GM19328 (cell line): ENCODE measurements around the gene PTTG2.

Experiments
- ATAC-seq: cut with Tn5 transposase; IDR thresholded peaks from one replicate; pipeline ENCODE4 v1.9.1; 2021; ENCODE audit warnings: mild to moderate bottlenecking, moderate library complexity; ENCODE audit not compliant: unreplicated experiment

PTTG2 gene

DNA sequence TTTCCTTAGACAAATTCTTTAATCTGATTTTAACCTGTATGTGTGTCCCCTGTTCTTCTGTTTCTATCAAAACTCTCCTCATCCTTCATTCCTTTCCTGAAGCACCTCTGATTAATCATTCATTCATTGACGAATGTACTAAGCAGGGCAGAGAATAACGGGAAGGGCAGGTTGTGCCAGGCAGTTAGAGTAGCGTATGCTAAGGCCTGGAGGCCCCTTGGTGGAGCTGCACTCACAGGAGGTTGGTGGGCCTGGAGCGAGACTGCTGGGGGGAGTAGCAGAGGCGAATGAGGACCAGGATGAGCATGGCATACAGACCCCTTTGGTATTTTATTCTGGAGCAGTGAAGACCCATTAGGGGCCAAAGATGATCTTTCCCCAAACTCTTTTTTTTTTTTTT, 22.5 kb downstream of the PTTG2 start:
- ATAC-seq = no peak

DNA sequence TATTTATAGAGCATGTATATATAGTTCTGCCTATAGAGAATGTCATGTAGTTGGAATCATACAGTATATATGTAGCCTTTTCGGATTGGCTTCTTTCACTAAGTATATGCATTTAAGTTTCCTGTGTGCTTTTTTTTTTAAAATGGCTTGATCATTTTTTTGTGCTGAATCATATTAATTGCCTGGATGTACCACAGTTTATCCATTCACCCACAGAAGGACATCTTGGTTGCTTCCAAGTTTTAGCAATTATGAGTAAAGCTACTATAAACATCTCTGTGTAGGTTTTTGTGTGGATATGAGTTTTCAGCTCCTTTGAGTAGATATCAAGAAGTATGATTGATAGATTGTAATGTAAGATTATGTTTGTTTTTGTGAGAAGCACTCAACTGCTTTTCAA, 23.8 kb downstream of the PTTG2 start:
- ATAC-seq = no peak

DNA sequence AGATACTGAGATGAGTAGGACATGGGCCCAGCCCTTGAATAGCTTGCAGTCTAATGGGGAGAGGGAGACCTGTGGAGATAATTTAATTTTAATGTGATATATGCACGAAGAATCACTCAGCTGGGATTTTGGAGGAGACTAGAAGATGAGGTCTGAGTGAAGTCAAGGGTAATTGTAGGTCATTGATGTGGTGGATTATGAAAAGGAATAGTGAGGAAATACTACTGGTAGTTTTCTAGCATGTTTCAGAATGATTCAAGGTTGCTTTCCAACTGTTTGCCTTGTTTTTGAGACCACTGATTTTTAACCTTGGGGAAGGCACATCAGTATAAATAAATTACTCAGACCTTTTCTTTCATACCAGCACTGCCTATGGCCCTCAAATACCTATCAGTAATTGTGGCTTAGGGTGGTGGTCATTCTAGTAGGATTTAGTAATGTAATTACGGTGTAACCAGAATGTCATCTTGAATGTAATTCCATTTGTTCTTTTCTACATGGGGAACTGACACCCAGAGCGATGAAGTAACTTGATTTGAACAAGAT, 25.6 kb downstream of the PTTG2 start:
- no peak for ATAC-seq

DNA sequence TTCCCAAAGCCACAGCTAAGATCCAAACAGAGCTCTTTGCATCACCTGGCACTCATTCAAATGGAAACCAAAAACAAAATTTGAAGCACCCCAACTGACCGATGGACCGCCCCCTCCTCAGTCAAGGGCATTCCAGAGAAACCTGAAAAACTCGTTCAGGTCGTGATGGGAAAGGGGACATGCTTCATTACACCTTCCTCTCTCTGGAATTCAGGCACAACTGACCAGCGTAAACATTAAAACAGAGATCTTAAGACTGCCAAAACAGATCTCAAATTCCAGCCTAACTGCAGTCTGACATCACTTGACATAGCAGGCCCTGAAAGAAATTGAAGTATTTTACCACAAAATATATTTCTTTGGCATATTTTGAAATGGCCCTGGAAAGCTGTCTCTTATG, 28.5 kb downstream of the PTTG2 start:
- ATAC-seq = no peak

DNA sequence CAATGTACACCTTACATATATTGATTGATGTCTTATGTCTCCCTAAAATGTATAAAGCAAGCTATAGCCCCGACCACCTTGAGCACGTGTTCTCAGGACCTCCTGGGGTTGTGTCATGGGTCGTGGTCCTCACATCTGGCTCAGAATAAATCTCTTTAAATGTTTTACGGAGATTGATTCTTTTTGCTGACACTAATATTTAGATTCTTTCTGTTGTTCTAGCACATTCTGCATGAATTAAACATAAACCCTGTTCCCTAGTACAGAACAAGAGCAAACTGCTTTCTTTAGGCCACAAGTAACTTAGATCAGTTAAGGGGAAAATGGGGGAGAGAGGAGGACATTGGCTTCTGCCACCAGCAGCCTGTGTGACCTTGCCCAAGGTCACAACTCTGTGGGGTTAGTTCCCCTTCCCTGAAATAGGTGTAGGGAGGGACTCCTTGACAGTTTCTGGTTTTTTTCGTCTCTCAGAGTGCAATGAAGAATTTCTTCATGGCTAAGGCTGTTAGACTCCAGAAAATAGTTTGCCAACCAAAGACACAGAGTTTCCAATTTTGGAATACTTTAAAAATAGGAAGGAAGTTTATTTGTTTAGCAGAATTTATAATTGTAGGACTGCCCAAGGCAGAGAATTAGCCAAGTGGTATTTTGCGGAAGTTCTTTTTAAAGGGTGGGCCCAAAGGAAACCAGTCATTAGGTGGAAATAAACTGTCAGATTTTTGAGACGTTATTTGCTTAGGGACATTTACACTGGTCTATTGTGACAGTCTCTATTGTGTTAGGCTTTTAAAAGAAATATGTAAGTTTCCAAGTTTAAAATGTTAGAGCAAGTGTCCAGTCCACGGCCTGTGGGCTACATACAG, 29.4 kb downstream of the PTTG2 start:
- ATAC-seq = no peak

DNA sequence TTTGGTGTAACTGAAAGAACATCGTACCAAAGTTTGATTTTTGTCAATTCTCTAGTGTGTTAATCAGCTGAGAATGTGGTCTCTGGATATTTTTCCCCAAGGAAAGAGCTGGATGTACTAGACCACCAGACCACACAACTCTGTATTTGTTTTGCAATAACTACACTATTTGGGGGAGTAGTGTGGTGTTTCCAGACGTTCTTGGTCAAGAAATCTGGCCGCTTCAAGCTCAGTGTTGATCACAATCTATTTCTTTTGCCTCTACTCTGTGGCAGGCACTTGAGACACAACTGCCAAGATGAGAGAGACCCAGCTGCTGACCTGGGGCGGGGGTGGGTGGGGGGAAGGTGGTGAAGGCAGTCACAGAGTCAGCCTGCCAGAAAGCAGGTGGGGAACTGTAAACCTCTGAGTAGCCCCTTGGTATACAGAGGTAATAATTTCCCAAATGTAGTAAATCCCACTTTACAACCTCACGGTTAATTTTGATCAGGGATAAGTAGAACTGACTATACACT, 30.6 kb downstream of the PTTG2 start:
- ATAC-seq = no peak

DNA sequence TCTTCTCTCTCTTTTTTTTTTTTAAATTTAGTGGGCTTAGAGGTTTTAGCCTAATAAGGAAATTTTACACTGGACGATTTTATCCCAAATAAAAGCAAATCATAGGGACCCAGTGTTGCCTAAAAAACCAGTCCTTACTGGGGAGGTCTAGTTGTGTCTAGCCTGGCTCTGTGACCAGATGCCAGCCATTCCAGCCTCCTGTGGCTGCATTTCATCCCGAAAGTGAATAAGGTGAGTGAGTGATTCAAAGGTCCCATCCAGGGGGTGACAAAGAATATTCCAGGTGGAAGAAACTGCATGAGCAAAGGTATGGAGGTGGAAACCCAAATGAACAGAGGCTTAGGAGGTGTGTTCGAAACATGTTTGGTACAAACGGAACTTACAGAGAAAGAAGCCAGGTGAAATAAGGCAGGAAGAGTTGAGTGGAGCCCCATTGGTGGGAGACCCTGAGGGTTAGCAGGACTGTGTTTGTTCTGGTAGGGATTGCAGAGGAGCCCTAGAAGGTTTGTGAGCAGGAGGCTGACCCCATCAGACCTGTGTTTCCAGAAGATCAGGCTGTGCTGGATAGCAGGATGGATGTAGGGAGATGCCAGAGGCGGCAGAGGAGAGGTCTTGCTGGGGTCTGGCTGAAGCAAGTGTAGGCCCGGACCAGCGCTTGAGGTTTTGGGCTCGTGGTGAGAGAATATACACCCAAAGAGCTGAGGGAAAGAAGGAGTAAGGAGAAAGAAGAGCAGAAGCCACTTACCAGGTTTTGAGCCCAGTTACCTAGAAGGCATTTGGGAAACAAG, 31.6 kb downstream of the PTTG2 start:
- ATAC-seq = no peak

DNA sequence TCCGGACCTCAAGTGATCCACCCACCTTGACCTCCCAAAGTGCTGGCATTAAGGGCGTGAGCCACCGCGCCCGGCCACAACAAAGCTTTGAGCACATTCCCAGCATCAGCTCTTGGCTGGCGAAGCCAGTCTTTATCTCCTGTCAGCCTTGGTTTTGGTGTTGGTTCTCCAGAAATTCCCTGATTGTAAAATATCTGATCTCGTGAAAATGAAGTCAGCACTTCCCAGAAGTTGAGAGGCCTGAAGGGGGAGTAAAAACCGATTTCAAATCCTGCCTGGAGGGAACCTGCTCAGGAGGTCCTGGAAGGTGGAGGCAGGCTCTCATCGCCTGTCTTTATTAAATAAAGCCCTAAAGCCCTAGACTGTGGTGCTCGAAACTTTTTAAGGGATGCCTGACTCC, 33.6 kb downstream of the PTTG2 start:
- ATAC-seq = no peak

DNA sequence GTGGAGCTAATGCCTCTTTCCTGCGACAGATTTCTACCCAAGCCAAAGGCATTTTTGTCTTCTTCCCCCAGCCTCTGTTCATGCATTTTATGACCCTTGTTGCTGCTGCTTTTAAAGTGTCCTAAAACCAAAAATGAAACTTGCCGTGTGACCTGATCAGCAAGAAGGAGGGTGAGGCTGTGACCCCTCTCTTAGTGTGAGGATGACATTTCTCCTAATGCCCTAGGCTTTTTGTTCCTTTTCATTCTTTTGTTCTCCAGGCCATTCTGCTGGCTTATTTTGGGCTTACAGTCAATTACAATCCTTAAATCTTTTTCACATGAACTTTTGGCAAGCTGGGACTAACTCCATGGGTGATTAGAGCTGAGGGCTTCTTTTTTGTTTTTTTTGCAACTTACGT, 34.4 kb downstream of the PTTG2 start:
- ATAC-seq = no peak

DNA sequence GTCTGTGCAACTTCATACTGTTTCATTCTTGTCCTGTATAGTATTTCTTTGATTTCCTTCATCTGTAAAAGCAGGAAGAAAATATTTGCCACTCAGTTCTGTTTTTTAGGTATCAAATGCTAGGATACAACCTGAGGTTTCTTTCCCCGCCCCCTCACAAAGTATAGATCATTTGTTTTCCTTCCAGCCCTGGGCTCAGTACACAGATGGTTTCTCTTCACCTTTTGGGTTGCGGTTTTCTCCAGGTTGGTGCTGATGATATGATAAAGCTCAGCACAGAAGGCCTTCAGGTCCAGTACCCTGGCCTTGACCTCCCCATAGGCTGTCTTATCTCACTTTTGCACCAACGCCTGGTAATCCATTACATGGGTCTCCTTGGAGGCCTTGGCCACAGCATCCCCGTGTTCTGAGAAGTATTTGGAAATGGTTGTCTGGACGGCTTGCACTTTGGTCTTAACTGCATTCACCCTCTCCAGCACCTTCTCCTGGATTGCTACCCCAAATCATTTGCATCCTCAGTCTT, 35.2 kb downstream of the PTTG2 start:
- ATAC-seq = no peak

DNA sequence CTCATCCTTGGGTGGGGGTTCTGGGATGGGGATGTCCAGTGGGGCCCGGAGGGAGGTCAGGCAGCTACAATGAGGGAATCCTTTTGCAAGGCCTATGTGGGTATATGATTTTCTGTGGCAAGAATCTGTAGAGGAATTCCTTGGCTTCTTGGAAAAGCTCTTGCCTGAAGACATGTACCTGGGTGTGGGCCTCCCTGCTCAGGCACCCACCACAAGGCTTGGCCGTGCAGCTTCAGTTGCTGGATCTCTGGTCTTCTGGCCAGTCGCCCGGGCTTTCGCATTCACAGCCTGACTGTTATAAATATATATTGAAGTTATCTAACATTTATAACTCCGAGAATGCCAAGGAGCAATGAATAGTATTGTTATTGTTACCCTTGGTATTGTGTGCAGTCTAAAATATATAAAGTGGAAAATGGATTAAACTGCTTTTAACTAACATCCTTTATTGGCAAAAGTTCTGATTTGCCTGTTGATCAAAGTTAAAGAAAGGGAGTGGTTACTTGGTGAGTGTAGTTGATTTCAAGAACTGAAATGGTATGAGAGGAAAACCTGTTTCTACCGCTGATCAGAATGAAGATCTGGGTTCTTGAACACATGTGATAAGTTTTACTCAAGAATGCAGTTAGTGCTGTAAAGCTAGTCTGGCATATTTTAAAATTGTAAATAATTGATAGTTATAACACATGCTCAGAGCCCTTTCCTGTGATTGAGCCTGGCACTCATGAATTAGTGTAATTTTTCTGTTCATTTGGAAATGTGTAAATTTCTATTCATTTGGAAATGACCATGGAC, 36.0 kb downstream of the PTTG2 start:
- ATAC-seq = no peak

DNA sequence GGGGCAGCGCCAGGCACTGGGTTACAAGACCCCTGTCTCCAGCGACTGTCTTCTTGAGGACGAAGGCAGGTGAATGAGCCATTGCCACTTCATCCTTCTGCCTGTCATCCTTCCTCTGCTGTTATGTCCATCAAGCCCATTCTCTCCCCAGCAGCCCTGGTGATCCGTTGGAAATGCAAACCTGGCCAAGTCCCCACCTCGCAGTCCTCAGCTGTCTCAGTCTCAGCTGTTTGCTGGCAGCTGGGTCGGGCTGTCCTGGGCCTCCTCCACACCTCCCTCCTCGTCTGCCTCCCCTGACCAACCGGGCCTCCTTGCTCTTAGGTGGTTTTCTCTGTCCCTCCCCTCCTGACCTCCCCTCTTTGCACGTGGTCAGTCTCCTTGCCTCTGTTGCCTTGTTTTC, 38.0 kb downstream of the PTTG2 start:
- ATAC-seq = no peak

DNA sequence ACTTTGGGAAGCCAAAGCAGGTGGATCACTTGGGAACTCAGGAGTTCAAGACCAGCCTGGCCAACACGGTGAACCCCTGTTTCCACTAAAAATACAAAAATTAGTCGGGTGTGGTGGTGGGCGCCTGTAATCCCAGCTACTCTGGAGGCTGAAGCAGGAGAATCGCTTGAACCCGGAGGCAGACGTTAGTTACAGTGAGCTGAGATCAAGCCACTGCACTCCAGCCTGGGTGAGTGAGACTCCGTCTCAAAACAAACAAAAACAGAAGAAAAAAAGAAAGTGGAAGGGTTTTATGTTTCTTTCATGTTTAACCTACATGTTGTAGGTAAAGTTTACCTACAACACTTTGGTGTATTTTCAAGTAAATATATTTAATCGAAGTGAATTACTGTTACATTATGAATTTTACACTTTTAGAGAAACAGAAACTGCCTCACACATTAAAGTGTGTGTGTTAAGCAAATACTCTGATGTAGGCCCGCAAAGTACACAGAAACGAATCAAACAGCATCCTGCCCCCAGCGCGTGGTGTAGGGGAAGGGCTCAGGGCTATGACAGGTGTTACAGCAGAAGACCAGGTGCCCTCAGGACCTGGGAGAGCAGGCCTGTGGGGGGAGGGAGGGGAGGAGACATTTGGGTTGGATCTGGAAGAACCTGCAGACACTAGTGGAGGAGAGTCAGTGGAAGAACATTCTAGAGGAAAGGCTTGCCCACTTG, 39.0 kb downstream of the PTTG2 start:
- ATAC-seq = no peak

DNA sequence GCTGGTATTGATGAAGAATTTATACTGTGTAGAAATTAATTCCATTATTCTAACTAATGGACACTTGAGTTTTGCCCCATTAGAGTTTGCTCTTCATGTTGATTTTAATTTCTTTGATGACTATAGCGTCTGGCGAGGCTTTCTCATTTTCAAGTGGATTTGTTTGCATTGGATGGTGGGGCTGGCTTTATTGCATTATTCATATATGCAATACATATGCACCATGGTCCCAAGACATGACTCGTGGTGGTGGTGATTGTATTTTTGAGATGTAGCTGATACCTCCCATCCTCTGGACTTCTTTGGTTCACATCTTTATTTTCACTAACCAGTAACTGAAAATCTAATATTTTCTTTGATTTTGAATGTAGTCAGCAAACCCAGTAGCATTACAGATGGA, 39.8 kb downstream of the PTTG2 start:
- no peak for ATAC-seq

DNA sequence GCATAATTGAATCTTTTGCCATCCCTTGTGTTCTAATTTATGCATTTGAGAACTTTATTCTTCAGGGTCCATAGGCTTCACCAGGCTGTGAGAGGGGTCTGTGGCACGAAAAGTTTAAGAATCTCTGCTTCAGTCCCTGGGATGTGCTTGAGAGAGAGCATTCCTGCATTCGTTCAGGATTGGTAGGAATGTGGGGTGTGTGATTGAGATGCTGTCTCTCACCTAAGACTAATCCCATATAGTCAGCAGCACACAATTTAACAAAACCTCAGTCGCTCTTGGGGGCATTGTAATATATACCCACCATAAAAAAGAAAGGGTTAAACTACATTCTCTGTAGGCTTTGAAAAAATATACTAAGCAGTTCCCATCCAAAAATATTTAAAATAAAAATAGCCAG, 41.7 kb downstream of the PTTG2 start:
- ATAC-seq = no peak

DNA sequence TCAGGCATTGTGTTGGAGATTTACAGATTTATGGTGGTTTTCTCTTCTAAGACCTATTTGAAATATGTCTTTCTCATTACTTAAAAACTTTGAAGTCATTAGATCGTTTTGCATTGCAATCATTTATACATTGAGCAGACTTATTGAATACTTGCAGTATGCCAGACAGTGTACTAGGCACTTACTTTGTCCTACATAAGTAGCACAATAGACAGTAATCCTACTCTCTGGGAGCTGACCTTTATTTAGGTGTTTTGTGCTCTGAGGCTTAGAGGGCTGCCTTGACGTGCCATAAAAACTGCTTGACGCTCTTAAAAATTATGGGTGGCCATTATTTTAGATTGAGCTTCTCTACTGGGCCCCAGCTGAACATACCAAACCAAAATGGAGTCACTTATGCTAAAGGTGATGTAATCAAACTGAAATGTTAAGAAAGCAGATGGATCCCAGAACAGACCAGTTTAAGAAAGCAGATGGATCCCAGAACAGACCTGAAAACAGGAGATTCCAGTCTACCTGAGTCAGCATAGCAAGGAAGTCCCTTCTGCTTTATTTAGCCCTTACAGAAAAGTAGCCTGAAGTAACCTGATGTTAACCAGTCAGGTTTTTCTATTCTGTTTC, 42.4 kb downstream of the PTTG2 start:
- ATAC-seq = no peak

DNA sequence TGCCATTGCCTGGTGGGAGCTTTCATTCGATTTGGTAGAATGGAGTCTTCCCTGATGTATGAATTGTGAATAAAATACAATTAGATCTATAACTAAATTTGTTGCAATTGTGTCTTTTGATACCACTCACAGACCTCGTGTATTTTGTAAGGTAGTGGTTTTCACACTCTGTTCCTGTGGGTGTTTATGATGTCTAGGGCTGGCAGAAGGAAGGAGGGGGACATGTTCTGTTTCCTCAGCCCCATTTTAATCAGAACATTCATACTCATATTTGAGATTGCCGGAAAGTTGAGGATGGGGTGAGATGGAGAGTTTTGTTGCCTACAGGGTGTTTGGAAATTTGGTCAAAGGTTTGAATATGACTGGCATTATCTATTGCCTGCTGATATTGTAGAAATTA, 42.9 kb downstream of the PTTG2 start:
- no peak for ATAC-seq

DNA sequence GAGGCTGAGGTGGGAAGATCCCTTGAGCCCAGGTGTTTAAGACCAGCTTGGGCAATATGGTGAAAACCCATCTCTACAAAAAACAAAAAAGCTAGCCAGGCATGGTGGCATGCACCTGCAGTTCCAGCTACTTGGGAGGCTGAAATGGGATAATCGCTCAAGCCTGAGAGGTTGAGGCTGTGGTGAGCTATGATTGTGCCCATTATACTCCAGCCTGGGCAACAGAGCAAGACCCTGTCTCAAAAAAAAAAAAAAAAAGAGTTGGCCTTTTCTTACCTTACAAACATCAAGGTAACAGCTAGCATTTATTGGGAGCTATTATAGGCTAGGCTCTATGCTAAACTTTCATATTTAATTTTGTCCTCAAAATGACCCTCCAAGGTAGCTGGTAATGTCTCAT, 43.4 kb downstream of the PTTG2 start:
- ATAC-seq = no peak

DNA sequence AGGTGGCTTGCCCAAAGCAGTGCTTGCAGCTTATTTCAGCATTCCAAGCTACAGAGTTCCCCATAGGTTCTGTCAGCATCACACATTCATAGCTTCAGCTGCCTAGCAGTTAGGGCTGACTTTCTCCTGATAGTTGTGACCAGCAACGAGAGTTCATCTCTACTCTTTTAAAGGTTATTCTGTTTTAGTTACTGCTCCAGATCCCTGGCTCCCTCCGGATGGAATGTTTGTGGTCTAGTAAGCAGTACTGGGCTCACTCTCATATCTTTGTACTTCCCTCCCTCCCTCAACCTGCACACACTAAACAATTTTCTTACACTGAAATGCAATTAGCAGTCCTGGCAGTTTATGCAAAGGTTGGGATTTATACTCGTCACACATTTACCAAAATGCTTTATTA, 43.9 kb downstream of the PTTG2 start:
- no peak for ATAC-seq

DNA sequence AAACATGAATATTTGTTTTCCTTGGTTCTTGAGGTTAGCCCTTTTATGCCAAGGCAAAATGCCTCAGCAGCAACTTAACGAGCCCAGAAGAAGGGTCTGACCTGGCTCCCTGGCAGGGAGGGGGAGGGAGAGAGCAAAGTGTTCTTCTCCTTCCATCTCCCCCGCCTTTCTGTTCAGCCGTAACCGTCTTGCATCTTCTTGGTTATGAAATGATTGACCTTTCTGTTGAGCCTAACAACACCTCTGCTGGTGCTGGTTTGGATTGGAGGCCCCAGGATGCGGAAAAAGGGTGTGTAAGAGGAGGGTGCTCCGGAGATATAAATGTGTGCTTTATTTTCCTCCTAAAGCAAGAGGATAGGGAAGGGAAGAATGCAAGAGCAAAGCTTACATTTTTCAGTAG, 44.7 kb downstream of the PTTG2 start:
- no peak for ATAC-seq
